Neural progenitor cell (in vitro differentiated cells): Measurements from ENCODE around the gene DLL1. TPM values are rescaled to one million over a fixed set of nuclear protein-coding genes. Genes with fewer than 3 reads are reported as not detected.

Source experiments
- DNase-seq: peaks from one replicate; pipeline ENCODE4 v3.0.0-alpha.2; 2016; ENCODE audit warnings: low spot score
- H2AFZ ChIP-seq: fragments of 200-600 bp; sonication (generic); replicated peaks from 2 replicates; pipeline ENCODE4 v1.6.1; 2016; ENCODE audit warnings: antibody characterized with exemption
- H3F3A ChIP-seq: fragments of 200-600 bp; sonication (generic); 2 replicates; pipeline ENCODE4 v1.6.1; 2016; ENCODE audit warnings: antibody characterized with exemption, low read depth
- H3K27ac ChIP-seq: fragments of 200-600 bp; sonication (generic); 2 replicates; pipeline ENCODE4 v1.5.1; 2016; ENCODE audit warnings: mild to moderate bottlenecking
- H3K27me3 ChIP-seq: fragments of 200-600 bp; sonication (generic); 2 replicates; pipeline ENCODE4 v1.6.1; 2016; ENCODE audit warnings: mild to moderate bottlenecking, moderate library complexity
- H3K36me3 ChIP-seq: fragments of 200-600 bp; sonication (generic); 2 replicates; pipeline ENCODE4 v1.5.1; 2016
- H3K4me1 ChIP-seq: fragments of 200-600 bp; sonication (generic); 2 replicates; pipeline ENCODE4 v1.6.1; 2016; ENCODE audit warnings: mixed run types
- H3K4me2 ChIP-seq: fragments of 200-600 bp; sonication (generic); 2 replicates; pipeline ENCODE4 v1.6.1; 2016
- H3K4me3 ChIP-seq: fragments of 200-600 bp; sonication (generic); 2 replicates; pipeline ENCODE4 v1.5.1; 2016
- H3K79me2 ChIP-seq: fragments of 200-600 bp; sonication (generic); 2 replicates; pipeline ENCODE4 v1.6.1; 2016; ENCODE audit warnings: low read depth
- H3K9ac ChIP-seq: fragments of 200-600 bp; sonication (generic); 2 replicates; pipeline ENCODE4 v1.6.1; 2016
- H3K9me3 ChIP-seq: fragments of 200-600 bp; sonication (generic); 2 replicates; pipeline ENCODE4 v1.5.1; 2016; ENCODE audit warnings: low read depth
- H4K20me1 ChIP-seq: fragments of 200-600 bp; sonication (generic); 2 replicates; pipeline ENCODE4 v1.6.1; 2016; ENCODE audit warnings: low read depth
- H3K27ac Mint-ChIP-seq: 3 replicates; pipeline ENCODE4 v1.8.0; 2021; ENCODE audit warnings: mixed read lengths
- H3K27me3 Mint-ChIP-seq: 2 replicates; pipeline ENCODE4 v1.8.0; 2022; ENCODE audit warnings: low read depth, mild to moderate bottlenecking, inconsistent platforms, moderate library complexity, mixed read lengths; ENCODE audit not compliant: insufficient read depth
- H3K36me3 Mint-ChIP-seq: 3 replicates; pipeline ENCODE4 v1.8.0; 2021; ENCODE audit warnings: mixed read lengths
- H3K4me1 Mint-ChIP-seq: 3 replicates; pipeline ENCODE4 v1.8.0; 2021; ENCODE audit warnings: mixed read lengths
- H3K4me3 Mint-ChIP-seq: 3 replicates; pipeline ENCODE4 v1.8.0; 2021; ENCODE audit warnings: mild to moderate bottlenecking, moderate library complexity, mixed read lengths
- H3K9me3 Mint-ChIP-seq: 3 replicates; pipeline ENCODE4 v1.8.0; 2020; ENCODE audit warnings: mixed read lengths
- CTCF ChIP-seq: fragments of 200-600 bp; sonication (generic); IDR thresholded peaks from 2 replicates; pipeline ENCODE4 v1.5.1; 2017; ENCODE audit warnings: antibody characterized with exemption, mild to moderate bottlenecking
- EZH2 ChIP-seq: fragments of 200-600 bp; sonication (generic); IDR thresholded peaks from 2 replicates; pipeline ENCODE4 v1.6.1; 2017; ENCODE audit warnings: antibody characterized with exemption, mild to moderate bottlenecking, moderate library complexity
- EZH2phosphoT487 ChIP-seq: fragments of 200-600 bp; sonication (generic); IDR thresholded peaks from 2 replicates; pipeline ENCODE4 v1.6.1; 2017; ENCODE audit warnings: antibody characterized with exemption
- total RNA-seq: library from RNA; depleted of rRNA; stranded (reverse); fragments of >200 nt; gene quantifications from 2 replicates; pipeline ENCODE4 v1.2.3, GENCODE V29; 2015; ENCODE audit warnings: low replicate concordance

The DLL1 gene
- total RNA-seq, 1 donor from 2014 or later: 35.9 TPM

DNA sequence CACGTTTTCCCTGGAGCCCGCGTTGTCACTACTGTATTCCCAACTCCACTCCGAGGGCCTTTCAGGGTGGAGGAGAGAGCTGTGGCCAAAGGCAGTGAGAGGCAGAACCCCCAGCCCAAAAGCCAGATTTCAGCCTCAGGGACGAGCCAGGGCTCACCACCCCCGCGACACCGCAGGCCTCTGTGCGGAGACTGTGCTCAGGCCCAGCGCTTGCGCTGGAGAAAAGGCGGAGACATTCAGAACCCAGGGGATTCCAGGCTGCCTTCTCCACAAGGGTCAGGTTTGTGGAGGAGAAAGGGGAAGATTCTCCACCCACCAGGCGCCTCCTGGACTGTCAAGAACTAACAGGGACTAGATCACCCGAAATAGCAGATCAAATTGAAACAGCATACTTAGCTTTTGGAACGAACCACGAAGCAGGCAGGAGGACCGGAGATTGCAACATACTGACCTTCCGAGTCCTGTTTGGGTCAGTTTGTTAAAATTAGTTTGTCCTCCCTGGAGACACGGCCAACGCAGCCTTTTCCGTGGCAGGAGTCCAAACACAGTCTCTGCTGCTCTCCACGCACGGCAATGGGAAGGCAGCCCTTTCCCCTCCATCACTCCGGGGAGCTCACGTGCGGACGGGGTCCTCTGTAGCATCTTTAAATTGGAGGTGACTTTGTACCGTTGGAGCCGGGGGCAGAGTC lies 14.4 kb downstream of the DLL1 start:
- no peaks in the 10 kb centered on the region for H3K9me3 ChIP-seq
- Mint-ChIP-seq H3K9me3 (no peaks in the 10 kb centered on the region), H3K27ac (no peak overlapping the region), H3K4me3 (no peak overlapping the region), H3K27me3 (peaks cover 14% of the 10 kb centered on the region), H3K36me3 (no peaks in the 10 kb centered on the region), H3K4me1 (peaks cover 9% of the 10 kb centered on the region)
- TF ChIP-seq EZH2phosphoT487: no peak
- no peak for TF ChIP-seq EZH2
- TF ChIP-seq CTCF: no peak
- H3K4me1 ChIP-seq: no peaks in the 10 kb centered on the region
- H3K4me3 ChIP-seq: no peak overlapping the region
- no peak for DNase-seq
- no peaks in the 10 kb centered on the region for H4K20me1 ChIP-seq
- peaks cover 11% of the 10 kb centered on the region for H3K27me3 ChIP-seq
- no peak overlapping the region for H2AFZ ChIP-seq
- no peak overlapping the region for H3K27ac ChIP-seq
- H3K36me3 ChIP-seq: no peaks in the 10 kb centered on the region
- H3F3A ChIP-seq: peaks cover under 1% of the 10 kb centered on the region
- H3K9ac ChIP-seq: no peak overlapping the region
- no peak overlapping the region for H3K4me2 ChIP-seq
- H3K79me2 ChIP-seq: no peaks in the 10 kb centered on the region

GRCh38 chr6:170274713-170275560 lies 15.9 kb downstream of the DLL1 start:
- no peaks in the 10 kb centered on the region for H3K9me3 ChIP-seq
- H3K36me3 ChIP-seq: no peaks in the 10 kb centered on the region
- no peak overlapping the region for H3K4me3 ChIP-seq
- H3K9ac ChIP-seq: no peak overlapping the region
- no peak overlapping the region for H2AFZ ChIP-seq
- no peak overlapping the region for H3K4me2 ChIP-seq
- H3K27me3 ChIP-seq: no peaks in the 10 kb centered on the region
- H3K27ac ChIP-seq: no peak overlapping the region
- Mint-ChIP-seq H3K4me3 (no peak overlapping the region), H3K36me3 (no peaks in the 10 kb centered on the region), H3K9me3 (no peaks in the 10 kb centered on the region), H3K27ac (peak overlapping the region; percentile 50), H3K27me3 (peaks cover 9% of the 10 kb centered on the region), H3K4me1 (peaks cover 15% of the 10 kb centered on the region)
- no peaks in the 10 kb centered on the region for H4K20me1 ChIP-seq
- no peak for DNase-seq
- TF ChIP-seq EZH2 (no peak), EZH2phosphoT487 (no peak), CTCF (no peak)
- H3F3A ChIP-seq: no peaks in the 10 kb centered on the region
- no peaks in the 10 kb centered on the region for H3K79me2 ChIP-seq
- peaks cover 5% of the 10 kb centered on the region for H3K4me1 ChIP-seq

- Histone ChIP-seq H3K79me2 (no peaks in the 10 kb centered on the region), H3K27ac (no peak overlapping the region), H2AFZ (no peak overlapping the region), H4K20me1 (no peaks in the 10 kb centered on the region), H3K4me3 (no peak overlapping the region), H3K9ac (no peak overlapping the region), H3F3A (peaks cover 8% of the 10 kb centered on the region), H3K4me1 (peaks cover 16% of the 10 kb centered on the region), H3K36me3 (no peaks in the 10 kb centered on the region), H3K9me3 (no peaks in the 10 kb centered on the region), H3K4me2 (no peak overlapping the region), H3K27me3 (no peaks in the 10 kb centered on the region)
- Mint-ChIP-seq H3K4me1 (peaks cover 25% of the 10 kb centered on the region), H3K9me3 (no peaks in the 10 kb centered on the region), H3K4me3 (no peak overlapping the region), H3K27me3 (peaks cover 9% of the 10 kb centered on the region), H3K27ac (peak overlapping the region; percentile 5), H3K36me3 (no peaks in the 10 kb centered on the region)
- no peak for DNase-seq
- no peak for TF ChIP-seq EZH2phosphoT487
- TF ChIP-seq EZH2: no peak
- TF ChIP-seq CTCF: no peak
Observed at GRCh38 chr6:170273681-170274080, 17.2 kb downstream of the DLL1 start.
